Activated effector memory CD4-positive, alpha-beta T cell treated with Interleukin-2 at 50 U/mL for 16 hours (primary cell): ENCODE measurements around the gene CTRB1.

Source experiments
- DNase-seq: peaks from one replicate; pipeline ENCODE4 v3.0.0-alpha.2; 2020

The CTRB1 gene

DNA sequence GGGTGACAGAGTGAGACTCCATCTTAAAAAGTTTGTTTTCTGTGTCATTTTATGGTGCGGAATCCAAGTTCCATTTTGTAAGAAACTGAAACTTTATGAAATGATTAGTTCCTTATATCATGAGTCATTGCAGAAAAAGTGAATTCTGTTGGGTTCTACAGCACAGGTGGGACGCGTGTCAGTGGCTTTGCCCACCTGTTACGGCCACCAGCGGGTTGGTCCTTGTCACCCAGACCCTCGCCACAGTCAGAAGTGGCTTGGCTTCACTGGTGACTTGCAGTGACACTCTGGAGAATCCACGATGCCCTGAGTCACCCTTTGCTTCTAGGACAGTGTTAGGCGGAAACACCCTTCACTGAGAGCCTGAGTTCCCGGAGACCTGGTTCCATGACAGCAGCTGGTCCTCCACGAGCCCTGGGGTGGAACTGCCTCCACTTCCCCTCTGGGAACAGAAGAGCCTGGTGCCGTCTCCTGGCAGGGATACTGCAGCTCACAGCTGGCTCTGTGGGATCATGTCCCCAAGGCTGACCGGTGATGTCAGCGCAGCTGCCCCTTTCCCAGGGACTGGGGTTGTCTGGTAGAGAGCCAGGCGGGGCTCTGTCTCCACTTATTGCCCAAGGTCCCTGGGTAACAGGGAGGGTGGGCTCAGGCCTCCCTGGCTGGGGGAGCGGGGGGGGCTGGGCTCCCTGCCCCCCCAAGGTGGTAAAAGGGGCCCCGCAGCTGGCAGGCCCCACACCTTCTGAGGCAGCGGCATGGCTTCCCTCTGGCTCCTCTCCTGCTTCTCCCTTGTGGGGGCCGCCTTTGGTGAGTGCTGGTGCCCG is at the start of gene CTRB1:
CTRB1 (plus strand) TSS at position 733 of the 821 bp plus-strand sequence; CDS start at position 753, 20 bp downstream.
- no peak for DNase-seq

DNA sequence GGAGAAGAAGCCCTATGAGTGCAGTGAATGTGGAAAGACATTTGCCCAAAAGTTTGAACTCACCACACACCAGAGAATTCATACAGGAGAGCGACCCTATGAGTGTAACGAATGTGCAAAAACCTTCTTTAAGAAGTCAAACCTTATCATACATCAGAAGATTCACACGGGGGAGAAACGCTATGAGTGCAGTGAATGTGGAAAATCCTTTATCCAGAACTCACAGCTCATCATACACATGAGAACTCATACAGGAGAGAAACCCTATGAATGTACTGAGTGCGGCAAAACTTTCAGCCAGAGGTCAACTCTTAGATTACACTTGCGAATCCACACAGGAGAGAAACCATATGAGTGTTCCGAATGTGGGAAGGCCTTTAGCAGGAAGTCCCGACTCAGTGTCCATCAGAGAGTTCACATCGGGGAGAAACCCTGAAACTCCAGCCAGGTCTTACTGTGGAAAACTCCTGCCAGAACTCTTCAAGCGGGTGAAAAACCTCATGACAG is 48.8 kb upstream of the CTRB1 start:
- no peak for DNase-seq

DNA sequence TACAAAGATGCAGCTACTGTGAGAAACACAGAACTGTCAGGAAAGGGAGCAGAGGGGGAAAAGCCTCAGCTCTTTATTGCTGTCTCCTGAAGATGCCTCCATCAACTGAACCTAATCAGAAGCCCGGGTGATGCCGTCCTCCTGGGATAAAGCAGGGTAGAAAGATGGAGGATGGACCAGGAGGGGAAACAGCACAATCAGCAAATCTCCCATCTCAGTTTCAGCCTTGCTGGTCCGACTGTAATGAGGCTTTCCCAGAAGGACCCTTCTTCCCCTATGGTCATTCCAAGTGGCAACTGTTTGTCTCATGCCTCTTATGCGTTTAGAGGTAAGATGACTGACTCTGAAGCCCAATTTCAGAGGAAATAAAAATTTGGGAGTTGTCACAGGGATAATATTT is 46.2 kb upstream of the CTRB1 start:
- no peak for DNase-seq

DNA sequence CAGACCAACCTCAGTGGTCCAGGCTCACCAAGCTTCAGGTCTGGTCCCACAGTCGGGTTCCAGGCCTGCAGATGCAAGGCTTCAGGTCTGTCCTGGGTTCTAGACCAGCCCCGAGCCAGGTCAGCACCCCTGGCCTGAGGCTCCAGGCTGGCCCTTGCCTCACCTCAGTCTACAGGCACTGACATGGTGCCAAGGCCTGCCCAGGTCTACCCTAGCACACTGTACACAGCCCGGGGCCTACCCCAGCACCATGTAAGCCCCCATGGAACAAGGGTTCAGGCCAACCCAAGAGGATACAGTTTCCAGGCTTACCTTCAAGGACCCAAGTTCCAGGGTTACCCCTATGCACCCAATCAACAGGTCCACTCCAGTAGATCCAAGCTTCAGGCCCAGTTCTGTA is 43.7 kb upstream of the CTRB1 start:
- no peak for DNase-seq

DNA sequence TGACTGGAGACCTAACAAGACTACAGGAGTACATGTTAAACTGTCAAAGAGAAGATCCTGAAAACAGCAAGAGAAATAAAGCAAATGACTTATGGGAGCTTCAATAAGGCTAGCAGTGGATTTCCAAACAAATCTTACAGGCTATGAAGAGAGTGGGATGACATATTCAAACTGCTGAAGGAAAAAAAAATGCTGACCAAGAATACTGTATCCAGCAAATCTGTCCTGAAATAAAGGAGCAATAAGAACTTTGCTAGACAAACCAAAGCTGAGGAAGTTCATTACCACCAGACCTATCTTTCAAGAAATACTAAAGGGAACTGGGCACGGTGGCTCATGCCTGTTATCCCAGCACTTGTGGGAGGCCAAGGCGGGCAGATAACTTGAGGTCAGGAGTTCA is 41.9 kb upstream of the CTRB1 start:
- DNase-seq = no peak

DNA sequence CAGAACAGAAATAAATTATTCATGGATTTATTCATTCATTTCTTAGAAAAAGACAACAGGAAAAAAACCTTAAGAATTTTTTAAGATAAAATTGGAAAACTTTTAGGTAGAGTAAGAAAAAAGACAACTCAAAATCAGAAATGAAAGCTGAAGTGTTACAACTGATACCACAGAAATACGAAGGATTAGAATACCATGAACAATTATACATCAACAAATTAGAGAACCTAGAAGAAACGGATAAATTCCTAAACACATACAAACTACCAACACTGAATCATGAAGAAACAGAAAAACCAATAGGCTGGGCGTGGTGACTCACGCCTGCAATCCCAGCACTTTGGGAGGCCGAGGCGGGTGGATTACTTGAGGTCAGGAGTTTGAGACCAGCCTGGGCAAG is 39.6 kb upstream of the CTRB1 start:
- no peak for DNase-seq

DNA sequence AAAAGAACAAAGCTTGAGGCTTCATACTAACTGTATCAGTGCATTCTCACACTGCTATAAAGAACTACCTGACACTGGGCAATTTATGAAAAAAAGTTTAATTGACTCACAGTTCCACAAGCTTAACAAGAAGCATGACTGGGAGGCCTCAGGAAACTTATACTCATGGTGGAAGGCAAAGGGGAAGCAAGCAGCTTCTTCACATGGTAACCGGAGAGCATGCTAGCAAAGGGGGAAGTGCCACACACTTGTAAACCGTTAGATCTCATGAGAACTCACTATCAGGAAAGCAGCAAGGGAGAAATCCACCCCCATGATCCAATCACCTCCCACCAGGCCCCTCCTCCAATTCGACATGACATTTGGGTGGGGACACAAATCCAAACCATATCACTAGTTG is 37.2 kb upstream of the CTRB1 start:
- DNase-seq = no peak

DNA sequence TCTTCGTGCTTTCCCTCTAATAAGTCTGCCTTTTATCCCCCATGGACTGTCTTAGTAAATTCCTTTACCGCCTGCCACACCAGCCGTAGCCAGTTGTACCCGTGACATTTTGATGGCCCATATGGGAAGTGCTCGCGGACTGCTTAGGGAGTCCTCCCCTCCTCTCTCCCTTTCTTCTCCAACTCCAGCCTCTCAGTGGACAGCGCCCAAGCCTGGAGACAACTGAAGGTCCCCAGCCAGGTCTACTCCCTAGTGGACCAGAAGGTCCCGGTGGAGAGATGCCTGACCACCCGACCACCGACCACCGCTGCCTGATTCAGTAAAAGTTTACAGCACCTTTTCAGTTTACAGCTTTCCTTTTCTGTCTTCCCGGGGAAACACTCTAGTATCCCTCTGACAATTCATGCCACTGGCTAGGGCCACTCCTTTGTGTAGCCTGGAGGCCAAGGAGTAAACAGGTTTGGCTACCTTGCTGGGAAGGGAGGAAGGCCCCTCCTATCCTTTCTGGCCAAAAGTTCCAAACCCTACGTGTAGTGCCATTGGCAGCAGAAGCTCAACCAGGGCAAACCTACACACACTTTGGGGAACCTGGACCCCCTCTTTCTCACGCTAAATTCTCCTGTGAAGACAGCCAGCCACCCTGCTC is 29.8 kb upstream of the CTRB1 start:
- no peak for DNase-seq

DNA sequence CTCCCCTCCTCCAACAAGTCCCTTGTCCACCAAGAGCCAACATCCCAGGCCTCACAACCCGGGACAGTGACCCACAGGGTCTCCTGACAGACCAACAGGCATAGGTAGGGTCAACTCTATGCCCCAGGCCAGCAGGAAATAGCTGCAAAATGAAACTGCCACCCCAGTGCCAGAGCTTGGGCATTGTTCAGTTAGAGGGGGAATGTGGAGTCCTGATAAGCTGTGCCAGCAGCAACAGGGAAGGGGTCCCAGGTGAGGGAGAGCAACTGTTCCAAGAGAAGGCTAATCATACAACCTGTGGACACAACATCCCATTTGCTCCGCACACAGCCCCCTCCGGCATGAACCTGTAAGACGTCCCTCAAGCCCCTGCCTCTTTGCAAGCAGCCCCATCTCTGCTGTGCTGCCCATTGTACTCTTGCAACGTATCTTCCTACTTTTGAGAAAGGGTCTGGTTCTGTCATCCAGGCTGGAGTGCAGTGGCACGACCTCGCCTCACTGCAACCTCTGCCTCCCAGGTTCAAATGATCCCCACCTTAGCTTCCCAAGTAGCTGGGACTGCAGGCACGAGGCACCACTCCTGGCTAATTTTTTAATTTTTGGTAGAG is 29.0 kb upstream of the CTRB1 start:
- DNase-seq = no peak

DNA sequence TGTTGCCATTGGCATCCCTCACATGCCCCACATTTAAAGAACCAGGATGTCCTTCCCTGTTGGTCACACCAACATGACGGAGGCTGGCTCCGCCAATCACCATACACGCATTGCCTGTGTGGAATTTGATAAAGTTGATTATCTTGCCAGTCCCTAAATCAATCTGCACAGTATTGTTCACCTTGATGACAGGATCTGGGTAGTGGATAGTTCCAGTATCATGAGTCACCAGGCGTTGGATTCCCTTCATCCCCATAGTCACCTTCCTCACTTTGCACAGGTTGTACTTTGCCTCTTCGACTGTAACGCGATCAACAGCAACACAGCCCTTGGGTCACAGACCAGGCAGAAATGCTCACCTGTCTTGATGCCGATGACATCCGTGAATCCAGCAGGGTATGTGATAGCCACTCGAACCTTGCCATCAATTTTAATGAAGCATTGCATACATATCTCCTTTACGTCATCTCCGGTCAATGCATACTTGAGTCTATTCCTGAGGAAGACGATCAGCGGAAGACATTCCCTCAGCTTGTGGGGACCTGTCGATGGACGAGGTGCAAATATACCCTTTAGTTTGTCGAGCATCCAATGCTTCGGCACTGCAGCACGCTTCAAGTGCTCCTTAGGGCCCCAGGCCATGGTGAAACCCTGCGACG is 26.1 kb upstream of the CTRB1 start:
- DNase-seq = no peak

DNA sequence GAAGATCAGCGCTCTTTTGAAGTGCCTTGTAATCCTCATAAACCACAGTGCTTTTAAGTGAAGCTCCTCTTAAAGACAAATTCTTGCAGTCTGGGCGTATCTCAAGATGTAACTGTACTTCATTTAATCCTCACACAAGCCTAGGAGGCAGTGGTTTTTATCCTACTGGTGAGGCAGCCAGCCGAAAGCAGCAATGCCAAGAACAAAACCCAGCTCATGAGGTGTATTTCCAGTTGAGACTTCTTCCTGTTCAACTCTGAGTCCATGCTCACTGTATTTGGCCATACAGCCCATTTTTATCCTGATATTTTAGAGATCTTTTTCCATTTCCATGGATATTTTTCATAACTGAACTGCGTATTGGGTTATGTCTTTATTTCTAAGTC is 25.5 kb upstream of the CTRB1 start:
- no peak for DNase-seq

DNA sequence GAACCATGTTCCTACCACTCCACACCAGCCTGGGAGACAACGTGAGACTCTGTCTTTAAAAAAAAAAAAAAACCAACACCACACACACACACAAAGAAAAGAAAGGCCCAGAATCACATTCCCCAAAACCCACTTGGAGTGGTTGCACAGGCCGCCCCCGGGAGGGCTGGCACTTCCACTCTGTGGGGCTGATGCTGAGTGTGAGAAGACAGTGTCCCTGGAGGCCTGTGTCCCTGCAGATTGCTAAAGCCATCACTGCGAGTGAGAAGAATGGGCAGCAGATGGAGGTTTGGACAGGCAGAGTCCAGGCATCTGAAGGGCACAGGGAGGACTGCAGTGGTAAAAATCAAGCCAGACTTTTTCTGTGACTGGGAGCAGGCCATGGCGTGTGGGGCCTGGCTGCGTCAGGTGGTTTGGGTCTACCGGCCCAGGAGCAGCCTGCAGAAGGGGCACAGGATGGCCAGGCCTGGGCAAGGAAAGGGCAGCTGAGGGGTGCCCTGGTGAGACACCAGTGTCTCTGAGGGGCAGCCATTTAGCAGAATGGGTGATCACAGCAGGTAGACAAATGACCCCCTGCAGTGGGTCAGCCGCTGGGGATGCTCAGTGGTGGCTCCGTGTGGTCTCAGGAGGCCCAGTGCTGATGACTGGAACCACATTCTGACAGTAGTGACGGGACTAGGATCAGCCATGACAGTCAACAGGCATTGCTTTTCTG is 24.9 kb upstream of the CTRB1 start:
- DNase-seq = no peak

DNA sequence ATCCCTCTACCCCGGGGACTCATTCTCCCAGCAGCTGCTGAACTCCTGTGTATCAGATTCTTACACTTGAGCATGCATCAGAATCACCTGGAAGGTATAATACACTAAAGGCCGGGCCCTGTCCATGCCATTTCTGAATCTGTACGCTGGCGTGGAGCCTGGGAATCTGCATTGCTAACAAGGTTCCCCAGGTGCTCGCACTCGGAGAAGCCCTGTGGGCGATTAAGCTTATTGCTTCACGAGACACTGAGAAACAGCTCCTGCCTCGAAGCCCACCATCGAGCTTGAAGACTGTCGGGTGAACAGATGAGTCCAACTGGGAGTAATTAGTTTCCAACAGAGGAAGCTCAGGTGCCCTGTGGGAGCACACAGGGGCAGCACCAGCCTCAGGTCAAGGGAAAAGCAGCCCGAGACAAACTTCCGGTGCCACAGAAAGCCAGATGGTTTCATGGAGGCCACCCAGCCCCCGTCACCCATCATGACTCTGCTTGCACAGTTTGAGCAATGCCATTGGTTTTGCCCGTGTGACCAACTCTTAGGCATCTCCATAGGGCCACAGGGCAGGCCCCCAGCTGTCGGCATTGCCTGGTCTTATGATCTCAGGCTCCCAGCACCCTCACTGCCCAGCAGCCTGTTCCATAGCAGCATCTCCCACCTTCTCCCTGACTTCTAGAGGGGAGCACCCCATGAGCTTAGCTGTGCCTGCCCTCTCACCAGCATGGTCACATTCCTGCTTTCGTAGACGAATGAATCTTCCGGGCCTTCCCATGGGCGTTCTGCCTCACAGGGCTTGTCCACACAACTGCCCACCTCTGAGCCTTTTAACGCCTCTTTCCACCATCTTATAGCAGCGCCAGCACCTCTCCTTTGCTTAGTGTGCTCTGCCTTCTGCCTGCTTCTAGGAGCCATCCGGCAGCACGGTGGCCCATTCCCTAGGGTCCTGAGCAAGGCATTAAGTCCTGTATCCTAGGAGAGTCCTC is 22.7 kb upstream of the CTRB1 start:
- DNase-seq = no peak

DNA sequence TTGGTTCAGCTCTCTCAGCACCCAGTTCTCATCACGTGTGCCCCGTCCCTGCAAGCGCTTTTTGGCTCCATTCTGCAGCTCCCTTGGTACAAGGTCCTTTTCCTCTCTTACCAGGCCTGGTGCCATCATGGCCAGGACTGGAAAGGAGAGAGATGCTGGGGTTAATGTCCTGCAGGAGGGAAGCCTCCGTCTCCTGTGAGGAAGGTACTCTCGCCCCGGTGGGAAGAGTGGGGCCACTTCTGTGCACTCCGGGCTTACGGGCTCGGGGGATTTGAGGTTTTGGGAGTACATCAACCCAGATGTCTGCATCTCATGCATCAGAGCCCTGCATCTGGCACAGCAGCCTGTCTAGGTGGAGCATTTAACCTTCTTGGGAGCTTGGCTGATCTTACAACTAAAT is 22.0 kb upstream of the CTRB1 start:
- DNase-seq = no peak

DNA sequence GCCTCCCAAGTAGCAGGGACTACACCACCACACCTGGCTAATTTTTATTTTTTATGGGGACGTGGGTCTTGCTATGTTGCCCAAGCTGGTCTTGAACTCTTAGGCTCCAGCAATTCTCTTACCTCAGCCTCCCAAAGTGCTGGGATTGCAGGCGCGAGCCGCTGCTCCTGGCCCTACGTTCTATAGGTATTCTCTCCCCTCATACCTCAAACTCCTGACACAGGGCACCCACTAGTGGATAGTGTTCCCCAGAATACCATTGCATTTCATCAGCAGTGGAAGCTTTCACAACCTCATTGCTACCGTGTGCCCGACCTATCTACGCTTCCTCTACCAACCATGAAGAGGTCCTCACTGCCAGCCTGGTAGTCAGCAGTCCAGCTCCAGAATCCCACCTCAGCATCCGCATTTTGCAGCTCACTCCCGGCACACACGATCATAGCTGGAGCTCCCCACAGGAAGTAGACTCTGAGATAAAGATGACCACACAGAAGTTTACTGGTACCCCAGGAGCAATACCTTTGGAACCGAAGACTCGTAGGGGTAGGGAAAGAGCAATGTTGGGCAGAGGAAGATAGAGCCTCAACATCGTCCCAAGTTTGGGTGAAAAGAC is 21.2 kb upstream of the CTRB1 start:
- DNase-seq = no peak

DNA sequence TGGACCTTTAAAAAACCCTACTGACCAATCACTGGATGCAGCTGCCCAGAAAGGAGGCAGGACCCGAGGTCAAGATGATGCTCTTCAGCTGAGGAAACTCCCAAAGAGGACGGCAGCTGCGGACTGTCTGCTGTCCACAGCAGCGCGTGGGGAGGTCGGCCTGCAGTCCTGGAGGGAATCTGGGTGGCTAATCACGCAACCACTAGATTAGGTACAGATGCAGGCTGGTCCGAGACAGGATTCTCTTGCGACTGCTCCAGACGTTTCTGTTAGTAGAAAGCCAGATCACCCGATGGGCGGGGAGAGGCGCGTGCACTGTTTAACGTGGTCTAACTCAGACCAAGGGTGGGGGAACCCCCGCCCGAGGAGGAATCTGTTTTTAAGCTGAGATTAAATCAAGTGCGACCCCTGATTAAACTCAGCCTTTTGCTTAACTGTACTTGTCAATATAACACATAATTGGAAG is 20.6 kb upstream of the CTRB1 start:
- no peak for DNase-seq

DNA sequence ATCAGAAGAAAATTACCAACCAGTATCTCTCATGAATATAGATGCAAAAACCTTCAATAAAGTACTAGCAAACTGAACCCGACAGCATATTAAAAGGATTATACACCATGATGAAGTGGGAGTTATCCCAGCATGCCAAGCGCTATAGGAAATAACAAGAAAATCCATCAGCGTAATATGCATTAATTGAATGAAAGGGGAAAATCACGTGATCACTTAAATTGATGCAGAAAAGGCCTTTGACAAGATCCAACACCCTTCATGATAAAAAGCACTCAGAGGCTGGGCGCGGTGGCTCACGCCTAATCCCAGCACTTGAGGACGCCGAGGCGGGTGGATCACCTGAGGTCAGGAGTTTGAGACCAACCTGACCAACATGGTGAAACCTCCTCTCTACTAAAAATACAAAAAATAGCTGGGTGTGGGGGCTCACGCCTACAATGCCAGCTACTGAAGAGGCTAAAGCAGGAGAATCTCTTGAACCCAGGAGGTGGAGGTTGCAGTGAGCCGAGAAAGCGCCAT is 16.7 kb upstream of the CTRB1 start:
- no peak for DNase-seq

DNA sequence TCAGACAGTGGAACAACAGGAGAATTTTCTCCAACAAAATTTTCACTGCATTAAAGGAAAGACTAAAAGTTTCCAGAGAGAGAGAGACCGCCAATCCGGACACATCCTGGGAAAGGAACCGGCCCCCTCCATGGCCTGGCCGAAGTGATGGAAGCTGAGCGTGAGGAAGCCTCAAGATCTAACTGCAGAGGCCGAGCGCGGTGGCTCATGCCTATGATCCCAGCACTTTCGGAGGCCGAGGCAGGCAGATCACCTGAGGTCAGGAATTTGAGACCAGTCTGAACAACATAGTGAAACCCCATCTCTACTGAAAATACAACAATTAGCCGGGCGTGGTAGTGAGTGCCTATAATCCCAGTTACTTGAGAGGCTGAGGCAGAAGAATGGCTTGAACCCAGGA is 15.7 kb upstream of the CTRB1 start:
- no peak for DNase-seq

DNA sequence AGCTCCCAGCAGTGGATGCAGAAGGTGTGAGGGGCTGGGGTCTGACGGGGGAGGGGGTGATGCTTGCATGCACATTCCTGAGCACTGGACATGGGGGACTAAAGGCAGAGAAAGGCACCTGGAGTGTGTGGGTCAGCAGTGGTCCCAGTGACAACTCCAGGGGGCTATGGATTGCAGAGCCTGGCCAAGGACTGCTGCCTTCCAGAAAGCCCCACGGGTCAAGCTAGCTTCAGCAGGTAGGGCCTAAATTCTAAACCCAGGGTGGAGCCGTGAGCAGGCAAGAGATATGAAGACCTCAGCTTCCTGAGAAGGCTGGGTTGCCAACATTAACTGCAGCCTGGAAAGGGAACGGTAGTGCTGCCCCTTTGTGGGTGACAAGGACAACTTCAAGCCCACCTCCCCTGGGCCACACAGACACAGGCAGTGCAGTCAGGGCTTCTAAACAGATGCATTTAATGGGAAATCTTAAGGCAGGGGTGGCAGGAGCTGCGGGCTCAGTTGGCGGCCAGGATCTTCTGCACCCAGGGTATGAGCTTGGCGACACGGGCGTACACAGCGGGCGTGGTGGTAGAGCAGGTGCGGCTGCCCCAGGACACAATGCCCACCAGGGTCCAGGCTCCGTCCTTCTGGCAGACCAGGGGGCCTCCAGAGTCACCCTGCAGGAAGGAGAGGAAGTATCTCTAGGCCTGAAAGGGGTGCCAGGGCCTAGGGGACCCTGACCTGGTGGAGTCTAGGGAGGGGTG is 14.9 kb upstream of the CTRB1 start:
- DNase-seq = no peak

DNA sequence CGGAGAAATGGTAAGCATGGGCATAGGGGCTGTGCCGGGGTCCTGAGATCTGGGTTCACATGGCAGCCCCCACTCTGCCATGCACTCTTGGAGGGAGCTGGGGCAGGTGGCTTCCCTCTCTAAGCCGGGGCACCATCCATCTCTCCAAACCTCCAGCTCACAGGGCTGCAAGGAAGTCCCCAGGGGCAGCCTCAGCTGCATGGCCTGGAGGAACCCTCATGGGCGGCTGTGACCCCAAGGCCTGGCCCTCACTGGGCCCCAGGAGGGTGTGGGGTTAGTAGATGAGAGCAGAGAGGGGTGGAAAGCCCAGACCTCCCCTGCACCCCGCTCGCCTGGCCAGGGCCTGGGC is 14.4 kb upstream of the CTRB1 start:
- DNase-seq = no peak
